ENCODE results near the gene CHMP2A. TPM values are rescaled to one million over a fixed set of nuclear protein-coding genes. Genes with fewer than 3 reads are reported as not detected.
A peak's percentile ranks its signal among the peaks of the same experiment; 100 is the strongest.

Gene CHMP2A
- total and polyA plus RNA-seq, 2 experiments from 2014 or later = 88.4 to 196 TPM

GRCh38 chr19:58569943-58570670, 15.2 kb upstream of the CHMP2A start:
- H3K27me3 ChIP-seq = no peaks in the 10 kb centered on the region
- no peak for TF ChIP-seq EZH2 (IDR thresholded peaks at IDR 0.05; ENCODE audit: borderline replicate concordance)
- no peak for TF ChIP-seq CTCF (IDR thresholded peaks at IDR 0.05; ENCODE audit: poor library complexity)
- no peak for TF ChIP-seq EZH2phosphoT487 (IDR thresholded peaks at IDR 0.05; ENCODE audit: low read depth, severe bottlenecking, unreplicated experiment)
- no peak overlapping the region for H2AFZ ChIP-seq
- no peak overlapping the region for H3K4me3 ChIP-seq
- DNase-seq (ENCODE audit: low spot score) = peak; percentile 3
- H3K9me2 ChIP-seq (replicated peaks; ENCODE audit: insufficient read depth) = no peaks in the 10 kb centered on the region
- H3K36me3 ChIP-seq (replicated peaks; ENCODE audit: insufficient read depth, low read depth) = no peaks in the 10 kb centered on the region
- H3K4me1 ChIP-seq (ENCODE audit: insufficient read depth) = peaks cover 9% of the 10 kb centered on the region
- no peak overlapping the region for H3K27ac ChIP-seq
- WGBS (ENCODE audit: low lambda C conversion rate, missing lambda C conversion rate) = 94% methylated on average over 8 of the region's 8 CpGs
- no peaks in the 10 kb centered on the region for H4K20me1 ChIP-seq (ENCODE audit: insufficient read depth, poor library complexity, severe bottlenecking)
- no peak overlapping the region for H3K4me2 ChIP-seq
- peaks cover 6% of the 10 kb centered on the region for H3K79me2 ChIP-seq
- H3K9me3 ChIP-seq (ENCODE audit: low read depth) = no peaks in the 10 kb centered on the region

- no peaks in the 10 kb centered on the region for H4K20me1 ChIP-seq (ENCODE audit: insufficient read depth, poor library complexity, severe bottlenecking)
- 95% methylated on average over 6 of the region's 6 CpGs for WGBS (ENCODE audit: low lambda C conversion rate, missing lambda C conversion rate)
- DNase-seq (ENCODE audit: low spot score) = peak; percentile 5
Observed at GRCh38 chr19:58569191-58569942, 14.5 kb upstream of the CHMP2A start.

GRCh38 chr19:58568453-58569130, 13.7 kb upstream of the CHMP2A start:
- Histone ChIP-seq H4K20me1 (ENCODE audit: insufficient read depth, poor library complexity, severe bottlenecking) (no peaks in the 10 kb centered on the region), H3K4me2 (no peak overlapping the region), H3K9me3 (ENCODE audit: low read depth) (no peaks in the 10 kb centered on the region), H3K27ac (no peak overlapping the region), H2AFZ (no peak overlapping the region), H3K79me2 (peaks cover 6% of the 10 kb centered on the region), H3K4me3 (no peak overlapping the region), H3K36me3 (replicated peaks; ENCODE audit: insufficient read depth, low read depth) (no peaks in the 10 kb centered on the region), H3K4me1 (ENCODE audit: insufficient read depth) (no peaks in the 10 kb centered on the region), H3K9me2 (replicated peaks; ENCODE audit: insufficient read depth) (no peaks in the 10 kb centered on the region), H3K27me3 (no peaks in the 10 kb centered on the region)
- 93% methylated on average over 4 of the region's 4 CpGs for WGBS (ENCODE audit: low lambda C conversion rate, missing lambda C conversion rate)
- no peak for DNase-seq (ENCODE audit: low spot score)
- no peak for TF ChIP-seq CTCF (IDR thresholded peaks at IDR 0.05; ENCODE audit: poor library complexity)
- no peak for TF ChIP-seq EZH2 (IDR thresholded peaks at IDR 0.05; ENCODE audit: borderline replicate concordance)
- no peak for TF ChIP-seq EZH2phosphoT487 (IDR thresholded peaks at IDR 0.05; ENCODE audit: low read depth, severe bottlenecking, unreplicated experiment)

More at GRCh38 chr19:58569191-58569942, 14.5 kb upstream of the CHMP2A start:
- no peak overlapping the region for H3K4me2 ChIP-seq
- TF ChIP-seq EZH2phosphoT487 (IDR thresholded peaks at IDR 0.05; ENCODE audit: low read depth, severe bottlenecking, unreplicated experiment) (no peak), CTCF (IDR thresholded peaks at IDR 0.05; ENCODE audit: poor library complexity) (no peak), EZH2 (IDR thresholded peaks at IDR 0.05; ENCODE audit: borderline replicate concordance) (no peak)
- H3K27ac ChIP-seq = no peak overlapping the region
- H3K4me3 ChIP-seq = no peak overlapping the region
- H3K9me3 ChIP-seq (ENCODE audit: low read depth) = no peaks in the 10 kb centered on the region
- no peaks in the 10 kb centered on the region for H3K36me3 ChIP-seq (replicated peaks; ENCODE audit: insufficient read depth, low read depth)
- H3K4me1 ChIP-seq (ENCODE audit: insufficient read depth) = peaks cover 5% of the 10 kb centered on the region
- H3K9me2 ChIP-seq (replicated peaks; ENCODE audit: insufficient read depth) = no peaks in the 10 kb centered on the region
- no peak overlapping the region for H2AFZ ChIP-seq
- H3K79me2 ChIP-seq = peaks cover 6% of the 10 kb centered on the region
- H3K27me3 ChIP-seq = no peaks in the 10 kb centered on the region

All from hepatocyte (in vitro differentiated cells).